ENCODE measurements around the gene ARID3B. TPM values are rescaled to one million over a fixed set of nuclear protein-coding genes. Genes with fewer than 3 reads are reported as not detected.

ARID3B gene
- polyA plus RNA-seq, 1 experiment, result 1.6 TPM

DNA sequence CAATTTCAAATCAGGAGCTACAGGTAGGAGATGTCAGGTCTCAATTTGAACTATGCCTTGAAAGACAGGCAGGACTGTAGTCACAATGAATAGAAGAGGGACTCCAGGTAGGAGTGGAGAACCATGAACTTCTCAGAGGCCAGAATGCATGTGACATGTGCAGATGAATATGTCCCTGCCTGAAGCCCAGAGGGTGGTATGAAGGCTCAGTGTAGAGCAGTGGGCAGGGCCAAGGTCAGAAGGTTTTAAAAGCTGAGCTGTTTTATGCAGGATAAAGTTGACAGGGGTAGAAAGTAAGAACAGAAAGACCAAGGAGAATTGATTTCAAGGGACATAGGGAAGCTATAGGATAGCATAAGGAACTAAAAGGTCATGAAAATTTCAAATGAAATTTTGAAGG, 105.5 kb downstream of the ARID3B start:
- ChIA-PET CTCF (interaction anchor here (1.0 to 19.4 kb wide), 3 partner anchors 12 to 124 kb away, joined by 4 to 517 read pairs (median 5); no protein-coding TSS in a partner anchor), POLR2A (no interaction called here)
- Histone ChIP-seq H3K4me3 (ENCODE audit: low read depth, low read length) (no peak overlapping the region), H3K27ac (ENCODE audit: low read depth, low read length) (no peak overlapping the region), H3K9me3 (ENCODE audit: control insufficient read depth, insufficient read depth, low read length) (no peaks in the 10 kb centered on the region), H3K27me3 (ENCODE audit: control insufficient read depth, insufficient read depth, low read length) (no peaks in the 10 kb centered on the region)
- no peak for DNase-seq (ENCODE audit: low read depth, low spot score)
- no peak for TF ChIP-seq CTCF (IDR thresholded peaks at IDR 0.05; ENCODE audit: low read depth, low read length)

Other genes with a start within 250 kb of the ARID3B start
- gene CYP11A1, start 173.6 kb upstream of the ARID3B start, polyA plus RNA-seq (2011; rRNA removed), result 0.09 and 0.14 TPM in 2 replicates
- 7.5 and 11.4 TPM in 2 replicates for gene SEMA7A, start 107.3 kb upstream of the ARID3B start, polyA plus RNA-seq (2011; rRNA removed)
- 76.6 and 82.8 TPM in 2 replicates for gene UBL7, start 80.1 kb upstream of the ARID3B start, polyA plus RNA-seq (2011; rRNA removed)
- gene CLK3, start 74.6 kb downstream of the ARID3B start, polyA plus RNA-seq (2011; rRNA removed), result 34.9 and 41.2 TPM in 2 replicates
- 37.1 and 43.6 TPM in 2 replicates for gene EDC3, start 154.8 kb downstream of the ARID3B start, polyA plus RNA-seq (2011; rRNA removed)
- 0.04 TPM in 1 of 2 replicates, not detected in the other for gene CYP1A1, start 184.3 kb downstream of the ARID3B start, polyA plus RNA-seq (2011; rRNA removed)
- not detected in 2 replicates for gene CYP1A2, start 207.6 kb downstream of the ARID3B start, polyA plus RNA-seq (2011; rRNA removed)
- 17.2 and 25.1 TPM in 2 replicates for gene CSK, start 240.9 kb downstream of the ARID3B start, polyA plus RNA-seq (2011; rRNA removed)